ENCODE measurements around the gene RNF151. TPM values are rescaled to one million over a fixed set of nuclear protein-coding genes. Genes with fewer than 3 reads are reported as not detected.
A peak's percentile ranks its signal among the peaks of the same experiment; 100 is the strongest.

RNF151 gene
- total and polyA plus RNA-seq, 2 of the 13 experiments (the other 11 are each of a cell fraction or from before 2014, with no cell fraction given): not detected

DNA sequence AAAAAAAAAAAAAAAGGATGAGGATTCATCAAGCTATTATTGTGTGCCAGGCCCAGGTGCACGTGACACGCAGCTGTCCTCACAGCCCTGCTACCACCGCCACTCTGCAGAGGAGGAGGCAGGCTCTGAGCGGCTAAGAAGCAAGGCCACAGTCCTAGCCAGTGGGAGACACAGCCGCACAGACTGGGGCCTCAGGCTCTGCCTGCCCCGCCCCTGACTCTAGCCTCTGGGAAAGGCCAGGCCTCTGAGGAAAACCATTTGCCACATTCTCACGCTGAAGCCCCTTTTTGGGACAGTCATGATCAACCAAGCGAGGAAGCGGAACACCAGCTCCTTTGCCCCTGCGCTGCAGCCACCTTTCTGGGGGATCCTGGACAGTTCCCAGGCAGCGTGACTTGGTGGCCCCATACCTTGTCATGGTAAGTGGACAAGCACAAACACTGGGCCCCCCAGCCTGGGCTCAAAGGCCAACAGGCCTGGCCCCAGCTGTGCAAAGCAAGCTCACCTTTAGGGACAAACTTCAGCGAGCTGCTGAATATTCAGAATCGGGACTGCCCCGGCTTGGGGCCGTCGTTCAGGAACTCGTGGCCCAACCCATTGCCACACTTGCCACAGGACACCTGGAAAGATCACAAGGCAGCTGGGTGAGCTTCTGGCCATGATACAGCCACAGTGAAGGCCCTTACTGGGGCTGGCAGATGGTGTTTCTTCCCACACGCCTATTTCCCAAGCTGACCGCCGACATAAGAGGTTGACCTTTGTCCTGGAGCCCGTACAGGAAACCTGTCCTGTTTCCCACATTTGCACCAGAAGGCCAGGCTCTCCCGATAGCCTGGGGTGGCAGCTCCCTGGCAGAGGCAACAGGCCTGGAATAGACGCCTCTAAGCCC is 26.1 kb upstream of the RNF151 start (continued):
- peak; percentile 83 for TF ChIP-seq ZFP90 (CRISPR knock-in tag; IDR thresholded peaks at IDR 0.05; ENCODE audit: borderline replicate concordance)
- TF ChIP-seq HCFC1 (IDR thresholded peaks at IDR 0.05; ENCODE audit: low read depth, low read length): no peak
- peak; percentile 65; the same call in 1 of the 2 replicates for TF ChIP-seq CAMTA2 (CRISPR knock-in tag; IDR thresholded peaks at IDR 0.05; ENCODE audit: borderline replicate concordance)
- TF ChIP-seq, protein P1, sequence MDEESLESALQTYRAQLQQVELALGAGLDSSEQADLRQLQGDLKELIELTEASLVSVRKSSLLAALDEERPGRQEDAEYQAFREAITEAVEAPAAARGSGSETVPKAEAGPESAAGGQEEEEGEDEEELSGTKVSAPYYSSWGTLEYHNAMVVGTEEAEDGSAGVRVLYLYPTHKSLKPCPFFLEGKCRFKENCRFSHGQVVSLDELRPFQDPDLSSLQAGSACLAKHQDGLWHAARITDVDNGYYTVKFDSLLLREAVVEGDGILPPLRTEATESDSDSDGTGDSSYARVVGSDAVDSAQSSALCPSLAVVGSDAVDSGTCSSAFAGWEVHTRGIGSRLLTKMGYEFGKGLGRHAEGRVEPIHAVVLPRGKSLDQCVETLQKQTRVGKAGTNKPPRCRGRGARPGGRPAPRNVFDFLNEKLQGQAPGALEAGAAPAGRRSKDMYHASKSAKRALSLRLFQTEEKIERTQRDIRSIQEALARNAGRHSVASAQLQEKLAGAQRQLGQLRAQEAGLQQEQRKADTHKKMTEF (CRISPR knock-in tag; IDR thresholded peaks at IDR 0.05): peak; percentile 55
- no peak for TF ChIP-seq NR3C1 (CRISPR knock-in tag; IDR thresholded peaks at IDR 0.05)
- no peak for TF ChIP-seq POLR2AphosphoS2 (IDR thresholded peaks at IDR 0.05; ENCODE audit: low read depth, low read length)
- TF ChIP-seq, protein P2, sequence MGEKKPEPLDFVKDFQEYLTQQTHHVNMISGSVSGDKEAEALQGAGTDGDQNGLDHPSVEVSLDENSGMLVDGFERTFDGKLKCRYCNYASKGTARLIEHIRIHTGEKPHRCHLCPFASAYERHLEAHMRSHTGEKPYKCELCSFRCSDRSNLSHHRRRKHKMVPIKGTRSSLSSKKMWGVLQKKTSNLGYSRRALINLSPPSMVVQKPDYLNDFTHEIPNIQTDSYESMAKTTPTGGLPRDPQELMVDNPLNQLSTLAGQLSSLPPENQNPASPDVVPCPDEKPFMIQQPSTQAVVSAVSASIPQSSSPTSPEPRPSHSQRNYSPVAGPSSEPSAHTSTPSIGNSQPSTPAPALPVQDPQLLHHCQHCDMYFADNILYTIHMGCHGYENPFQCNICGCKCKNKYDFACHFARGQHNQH (CRISPR knock-in tag; IDR thresholded peaks at IDR 0.05): peak; percentile 47
- no peak for TF ChIP-seq ZNF446 (CRISPR knock-in tag; IDR thresholded peaks at IDR 0.05)
- peak; percentile 72 for TF ChIP-seq NR2F6 (IDR thresholded peaks at IDR 0.05)
- peak; percentile 66; the same call in 1 of the 2 replicates for TF ChIP-seq NR2F6 (CRISPR knock-in tag; IDR thresholded peaks at IDR 0.05)
- TF ChIP-seq, protein P3, sequence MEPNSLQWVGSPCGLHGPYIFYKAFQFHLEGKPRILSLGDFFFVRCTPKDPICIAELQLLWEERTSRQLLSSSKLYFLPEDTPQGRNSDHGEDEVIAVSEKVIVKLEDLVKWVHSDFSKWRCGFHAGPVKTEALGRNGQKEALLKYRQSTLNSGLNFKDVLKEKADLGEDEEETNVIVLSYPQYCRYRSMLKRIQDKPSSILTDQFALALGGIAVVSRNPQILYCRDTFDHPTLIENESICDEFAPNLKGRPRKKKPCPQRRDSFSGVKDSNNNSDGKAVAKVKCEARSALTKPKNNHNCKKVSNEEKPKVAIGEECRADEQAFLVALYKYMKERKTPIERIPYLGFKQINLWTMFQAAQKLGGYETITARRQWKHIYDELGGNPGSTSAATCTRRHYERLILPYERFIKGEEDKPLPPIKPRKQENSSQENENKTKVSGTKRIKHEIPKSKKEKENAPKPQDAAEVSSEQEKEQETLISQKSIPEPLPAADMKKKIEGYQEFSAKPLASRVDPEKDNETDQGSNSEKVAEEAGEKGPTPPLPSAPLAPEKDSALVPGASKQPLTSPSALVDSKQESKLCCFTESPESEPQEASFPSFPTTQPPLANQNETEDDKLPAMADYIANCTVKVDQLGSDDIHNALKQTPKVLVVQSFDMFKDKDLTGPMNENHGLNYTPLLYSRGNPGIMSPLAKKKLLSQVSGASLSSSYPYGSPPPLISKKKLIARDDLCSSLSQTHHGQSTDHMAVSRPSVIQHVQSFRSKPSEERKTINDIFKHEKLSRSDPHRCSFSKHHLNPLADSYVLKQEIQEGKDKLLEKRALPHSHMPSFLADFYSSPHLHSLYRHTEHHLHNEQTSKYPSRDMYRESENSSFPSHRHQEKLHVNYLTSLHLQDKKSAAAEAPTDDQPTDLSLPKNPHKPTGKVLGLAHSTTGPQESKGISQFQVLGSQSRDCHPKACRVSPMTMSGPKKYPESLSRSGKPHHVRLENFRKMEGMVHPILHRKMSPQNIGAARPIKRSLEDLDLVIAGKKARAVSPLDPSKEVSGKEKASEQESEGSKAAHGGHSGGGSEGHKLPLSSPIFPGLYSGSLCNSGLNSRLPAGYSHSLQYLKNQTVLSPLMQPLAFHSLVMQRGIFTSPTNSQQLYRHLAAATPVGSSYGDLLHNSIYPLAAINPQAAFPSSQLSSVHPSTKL (CRISPR knock-in tag; IDR thresholded peaks at IDR 0.05): peak; percentile 70
- no peak for TF ChIP-seq THYN1 (CRISPR knock-in tag; IDR thresholded peaks at IDR 0.05; ENCODE audit: borderline replicate concordance, low read depth)
- TF ChIP-seq SP2 (CRISPR knock-in tag; IDR thresholded peaks at IDR 0.05): no peak; the same call in 1 of the 2 replicates
- TF ChIP-seq, protein P4, sequence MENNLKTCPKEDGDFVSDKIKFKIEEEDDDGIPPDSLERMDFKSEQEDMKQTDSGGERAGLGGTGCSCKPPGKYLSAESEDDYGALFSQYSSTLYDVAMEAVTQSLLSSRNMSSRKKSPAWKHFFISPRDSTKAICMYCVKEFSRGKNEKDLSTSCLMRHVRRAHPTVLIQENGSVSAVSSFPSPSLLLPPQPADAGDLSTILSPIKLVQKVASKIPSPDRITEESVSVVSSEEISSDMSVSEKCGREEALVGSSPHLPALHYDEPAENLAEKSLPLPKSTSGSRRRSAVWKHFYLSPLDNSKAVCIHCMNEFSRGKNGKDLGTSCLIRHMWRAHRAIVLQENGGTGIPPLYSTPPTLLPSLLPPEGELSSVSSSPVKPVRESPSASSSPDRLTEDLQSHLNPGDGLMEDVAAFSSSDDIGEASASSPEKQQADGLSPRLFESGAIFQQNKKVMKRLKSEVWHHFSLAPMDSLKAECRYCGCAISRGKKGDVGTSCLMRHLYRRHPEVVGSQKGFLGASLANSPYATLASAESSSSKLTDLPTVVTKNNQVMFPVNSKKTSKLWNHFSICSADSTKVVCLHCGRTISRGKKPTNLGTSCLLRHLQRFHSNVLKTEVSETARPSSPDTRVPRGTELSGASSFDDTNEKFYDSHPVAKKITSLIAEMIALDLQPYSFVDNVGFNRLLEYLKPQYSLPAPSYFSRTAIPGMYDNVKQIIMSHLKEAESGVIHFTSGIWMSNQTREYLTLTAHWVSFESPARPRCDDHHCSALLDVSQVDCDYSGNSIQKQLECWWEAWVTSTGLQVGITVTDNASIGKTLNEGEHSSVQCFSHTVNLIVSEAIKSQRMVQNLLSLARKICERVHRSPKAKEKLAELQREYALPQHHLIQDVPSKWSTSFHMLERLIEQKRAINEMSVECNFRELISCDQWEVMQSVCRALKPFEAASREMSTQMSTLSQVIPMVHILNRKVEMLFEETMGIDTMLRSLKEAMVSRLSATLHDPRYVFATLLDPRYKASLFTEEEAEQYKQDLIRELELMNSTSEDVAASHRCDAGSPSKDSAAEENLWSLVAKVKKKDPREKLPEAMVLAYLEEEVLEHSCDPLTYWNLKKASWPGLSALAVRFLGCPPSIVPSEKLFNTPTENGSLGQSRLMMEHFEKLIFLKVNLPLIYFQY (CRISPR knock-in tag; IDR thresholded peaks at IDR 0.05; ENCODE audit: borderline replicate concordance): peak; percentile 45; the same call in 1 of the 2 replicates
- TF ChIP-seq SOX5 (CRISPR knock-in tag; IDR thresholded peaks at IDR 0.05; ENCODE audit: borderline replicate concordance): peak; percentile 35; the same call in 1 of the 2 replicates

Data from HepG2 (cell line).